DOHH2 (cell line): ENCODE results near the gene RNF213.

Source experiments
- EZH2phosphoT487 ChIP-seq: fragments of 200-600 bp; sonication (generic); IDR thresholded peaks from 2 replicates; pipeline ENCODE4 v1.6.1; 2017; ENCODE audit warnings: borderline replicate concordance, mild to moderate bottlenecking, antibody characterized with exemption, low read length, moderate library complexity, mixed read lengths
- TF ChIP-seq, protein P1 (sequence below): fragments of 200-600 bp; sonication (generic); IDR thresholded peaks from one replicate; pipeline ENCODE4 v1.5.1; 2014; ENCODE audit warnings: antibody characterized with exemption, mild to moderate bottlenecking, low read depth, low read length; ENCODE audit not compliant: poor library complexity, severe bottlenecking

DNA sequence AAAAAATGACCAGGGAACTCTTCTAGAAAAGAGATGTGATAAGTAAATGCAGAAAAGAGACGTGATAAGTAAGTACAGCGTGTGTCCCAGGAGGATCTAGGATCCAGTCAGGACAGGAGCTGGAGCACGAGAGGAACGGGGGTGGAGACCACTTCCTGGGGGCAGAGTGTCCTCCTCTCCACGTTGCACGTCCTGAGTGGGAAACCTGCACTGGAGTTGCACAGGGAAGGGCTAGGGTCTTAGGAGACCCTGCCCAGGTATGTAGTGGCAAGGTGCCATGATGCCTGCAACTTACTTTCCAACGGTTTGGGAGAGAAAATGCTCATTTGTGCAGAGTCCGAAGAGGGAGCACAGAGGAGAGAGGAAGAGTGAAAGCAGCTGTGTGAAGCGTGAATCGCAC lies 55.8 kb downstream of the RNF213 start:
- TF ChIP-seq, protein P1, sequence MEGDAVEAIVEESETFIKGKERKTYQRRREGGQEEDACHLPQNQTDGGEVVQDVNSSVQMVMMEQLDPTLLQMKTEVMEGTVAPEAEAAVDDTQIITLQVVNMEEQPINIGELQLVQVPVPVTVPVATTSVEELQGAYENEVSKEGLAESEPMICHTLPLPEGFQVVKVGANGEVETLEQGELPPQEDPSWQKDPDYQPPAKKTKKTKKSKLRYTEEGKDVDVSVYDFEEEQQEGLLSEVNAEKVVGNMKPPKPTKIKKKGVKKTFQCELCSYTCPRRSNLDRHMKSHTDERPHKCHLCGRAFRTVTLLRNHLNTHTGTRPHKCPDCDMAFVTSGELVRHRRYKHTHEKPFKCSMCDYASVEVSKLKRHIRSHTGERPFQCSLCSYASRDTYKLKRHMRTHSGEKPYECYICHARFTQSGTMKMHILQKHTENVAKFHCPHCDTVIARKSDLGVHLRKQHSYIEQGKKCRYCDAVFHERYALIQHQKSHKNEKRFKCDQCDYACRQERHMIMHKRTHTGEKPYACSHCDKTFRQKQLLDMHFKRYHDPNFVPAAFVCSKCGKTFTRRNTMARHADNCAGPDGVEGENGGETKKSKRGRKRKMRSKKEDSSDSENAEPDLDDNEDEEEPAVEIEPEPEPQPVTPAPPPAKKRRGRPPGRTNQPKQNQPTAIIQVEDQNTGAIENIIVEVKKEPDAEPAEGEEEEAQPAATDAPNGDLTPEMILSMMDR: no peak
- TF ChIP-seq EZH2phosphoT487: no peak
